Measurements from ENCODE around the gene ATP7A. TPM values are rescaled to one million over a fixed set of nuclear protein-coding genes. Genes with fewer than 3 reads are reported as not detected.
"Not testable (repeated sequence)": the region's sequence is repeated elsewhere in the genome, so short reads cannot be mapped to it uniquely, and the experiment has no call there.

Gene ATP7A
- total RNA-seq, 4 donors from 2014 or later: 6.5 to 8.8 (median 6.8) TPM

GRCh38 chrX:78066110-78066509 lies 155.6 kb downstream of the ATP7A start:
- TF ChIP-seq CTCF (IDR thresholded peaks at IDR 0.05) (no peak), POLR2A (IDR thresholded peaks at IDR 0.05) (no peak)
- no peaks in the 10 kb centered on the region for H3K9me3 ChIP-seq
- H3K27ac ChIP-seq: no peak overlapping the region
- no peaks in the 10 kb centered on the region for H3K4me1 ChIP-seq
- DNase-seq: no peak
- no peaks in the 10 kb centered on the region for H3K27me3 ChIP-seq
- no peak overlapping the region for H3K4me3 ChIP-seq
- H3K36me3 ChIP-seq: no peaks in the 10 kb centered on the region

- no peaks in the 10 kb centered on the region for H3K4me1 ChIP-seq
- TF ChIP-seq CTCF (IDR thresholded peaks at IDR 0.05) (no peak), POLR2A (IDR thresholded peaks at IDR 0.05) (no peak)
- no peak overlapping the region for H3K4me3 ChIP-seq
- DNase-seq: no peak
- no peak overlapping the region for H3K27ac ChIP-seq
- H3K27me3 ChIP-seq: no peaks in the 10 kb centered on the region
- H3K9me3 ChIP-seq: peaks cover 0 to 5% (median 0%) of the 10 kb centered on the region in 4 donors
- H3K36me3 ChIP-seq: no peaks in the 10 kb centered on the region
Measured at GRCh38 chrX:78071331-78071730, 160.8 kb downstream of the ATP7A start.

DNA sequence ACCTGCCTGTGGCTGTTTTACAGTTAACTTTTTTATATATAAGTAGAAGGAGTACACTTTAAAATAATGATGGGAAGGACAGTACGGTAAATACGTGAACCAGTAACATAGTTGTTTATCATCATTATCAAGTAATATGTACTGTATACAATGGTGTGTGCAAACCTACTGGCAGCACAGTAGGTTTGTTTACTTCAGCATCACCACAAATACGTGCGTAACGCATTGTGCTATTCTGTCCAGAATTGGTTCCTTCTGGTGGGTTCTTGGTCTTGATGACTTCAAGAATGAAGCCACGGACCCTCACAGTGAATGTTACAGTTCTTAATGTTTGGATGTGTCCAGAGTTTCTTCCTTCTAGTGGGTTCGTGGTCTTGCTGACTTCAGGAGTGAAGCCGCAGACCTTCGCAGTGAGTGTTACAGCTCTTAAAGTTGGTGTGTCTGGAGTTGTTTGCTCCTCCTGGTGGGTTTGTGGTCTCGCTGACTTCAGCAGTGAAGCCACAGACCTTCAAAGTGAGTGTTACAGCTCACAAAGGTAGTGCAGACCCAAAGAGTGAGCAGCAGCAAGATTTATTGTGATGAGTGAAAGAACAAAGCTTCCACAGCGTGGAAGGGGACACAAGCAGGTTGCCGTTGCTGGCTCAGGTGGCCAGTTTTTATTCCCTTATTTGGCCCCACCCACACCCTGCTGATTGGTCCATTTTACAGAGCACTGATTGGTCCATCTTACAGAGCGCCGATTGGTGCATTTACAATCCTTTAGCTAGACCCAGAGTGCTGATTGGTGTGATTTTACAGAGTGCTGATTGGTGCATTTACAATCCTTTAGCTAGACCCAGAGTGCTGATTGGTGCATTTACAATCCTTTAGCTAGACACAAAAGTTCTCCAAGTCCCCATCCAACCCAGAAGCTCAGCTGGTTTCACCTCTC lies 162.9 kb downstream of the ATP7A start:
- not testable (repeated sequence) for H3K4me1 ChIP-seq, H3K9me3 ChIP-seq, H3K4me3 ChIP-seq, H3K27me3 ChIP-seq, H3K36me3 ChIP-seq
- DNase-seq: peak in 1 of 3 donors; percentile 61
- peak overlapping the region in 1 of 4 donors; percentile 39 for H3K27ac ChIP-seq

- no peak for DNase-seq
- TF ChIP-seq POLR2A (IDR thresholded peaks at IDR 0.05) (no peak), CTCF (IDR thresholded peaks at IDR 0.05) (no peak)
- Histone ChIP-seq H3K4me3 (no peak overlapping the region), H3K4me1 (no peaks in the 10 kb centered on the region), H3K27me3 (no peaks in the 10 kb centered on the region), H3K9me3 (peaks cover 0 to 5% (median 0%) of the 10 kb centered on the region in 4 donors), H3K36me3 (no peaks in the 10 kb centered on the region), H3K27ac (peak overlapping the region in 1 of 4 donors; percentile 39)
Measured at GRCh38 chrX:78074088-78074487, 163.6 kb downstream of the ATP7A start.

GRCh38 chrX:78075787-78076389 lies 165.4 kb downstream of the ATP7A start:
- Histone ChIP-seq H3K4me1 (no peaks in the 10 kb centered on the region), H3K9me3 (peaks cover 0 to 5% (median 0%) of the 10 kb centered on the region in 4 donors), H3K27me3 (no peaks in the 10 kb centered on the region), H3K4me3 (no peak overlapping the region), H3K27ac (no peak overlapping the region), H3K36me3 (no peaks in the 10 kb centered on the region)
- TF ChIP-seq POLR2A (IDR thresholded peaks at IDR 0.05) (no peak), CTCF (IDR thresholded peaks at IDR 0.05) (no peak)
- DNase-seq: no peak

GRCh38 chrX:78081413-78081812 lies 170.9 kb downstream of the ATP7A start:
- H3K27ac ChIP-seq, H3K27me3 ChIP-seq, DNase-seq, H3K4me3 ChIP-seq, H3K36me3 ChIP-seq, H3K4me1 ChIP-seq, H3K9me3 ChIP-seq: not testable (repeated sequence)

All from Peyer's patch (tissue), 4 donors.